GM18517 (cell line): ENCODE measurements around the gene METTL23.
A peak's percentile ranks its signal among the peaks of the same experiment; 100 is the strongest.
"Not testable (repeated sequence)": the region's sequence is repeated elsewhere in the genome, so short reads cannot be mapped to it uniquely, and the experiment has no call there.

ENCODE experiments used
- ATAC-seq: cut with Tn5 transposase; IDR thresholded peaks from one replicate; pipeline ENCODE4 v1.9.1; 2021; ENCODE audit warnings: mild to moderate bottlenecking, moderate library complexity; ENCODE audit not compliant: unreplicated experiment

METTL23 gene

DNA sequence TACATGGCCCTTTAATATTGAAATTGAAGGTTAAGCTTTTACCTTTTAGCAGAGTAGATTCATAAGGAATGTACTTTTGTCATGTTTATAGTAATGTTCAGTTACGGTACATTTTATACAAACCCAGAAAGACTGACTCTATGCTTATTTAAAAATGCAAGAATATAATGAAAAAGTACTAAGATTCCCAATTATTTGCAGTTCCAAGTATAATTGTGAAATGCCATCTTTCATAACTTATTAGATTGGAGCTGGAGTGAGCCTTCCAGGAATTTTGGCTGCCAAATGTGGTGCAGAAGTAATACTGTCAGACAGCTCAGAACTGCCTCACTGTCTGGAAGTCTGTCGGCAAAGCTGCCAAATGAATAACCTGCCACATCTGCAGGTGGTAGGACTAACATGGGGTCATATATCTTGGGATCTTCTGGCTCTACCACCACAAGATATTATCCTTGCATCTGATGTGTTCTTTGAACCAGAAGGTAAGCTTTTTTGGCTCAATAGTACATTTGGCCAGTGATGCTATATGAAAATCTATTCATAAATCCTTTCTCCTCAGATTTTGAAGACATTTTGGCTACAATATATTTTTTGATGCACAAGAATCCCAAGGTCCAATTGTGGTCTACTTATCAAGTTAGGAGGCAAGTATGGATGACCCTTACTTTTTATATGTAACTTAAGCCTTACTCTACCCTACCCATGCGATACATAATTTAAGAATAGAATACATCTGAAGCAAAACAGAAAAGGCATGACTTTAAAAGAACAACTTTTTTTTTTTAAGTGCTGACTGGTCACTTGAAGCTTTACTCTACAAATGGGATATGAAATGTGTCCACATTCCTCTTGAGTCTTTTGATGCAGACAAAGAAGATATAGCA is 6.3 kb downstream of the METTL23 start:
- no peak for ATAC-seq

DNA sequence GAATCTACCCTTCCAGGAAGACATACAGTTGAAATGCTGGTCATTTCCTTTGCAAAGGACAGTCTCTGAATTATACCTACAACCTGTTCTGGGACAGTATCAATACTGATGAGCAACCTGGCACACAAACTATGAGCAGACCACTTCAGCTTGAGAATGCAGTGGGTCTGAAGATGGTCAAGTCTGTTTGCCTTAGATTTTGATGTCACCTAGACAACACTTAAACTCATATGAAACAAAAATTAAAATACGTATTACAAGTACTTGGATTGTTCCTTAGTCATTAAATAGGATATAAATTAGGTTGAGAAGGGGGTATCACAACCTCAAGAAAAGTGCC is 6.9 kb downstream of the METTL23 start:
- ATAC-seq, result no peak

DNA sequence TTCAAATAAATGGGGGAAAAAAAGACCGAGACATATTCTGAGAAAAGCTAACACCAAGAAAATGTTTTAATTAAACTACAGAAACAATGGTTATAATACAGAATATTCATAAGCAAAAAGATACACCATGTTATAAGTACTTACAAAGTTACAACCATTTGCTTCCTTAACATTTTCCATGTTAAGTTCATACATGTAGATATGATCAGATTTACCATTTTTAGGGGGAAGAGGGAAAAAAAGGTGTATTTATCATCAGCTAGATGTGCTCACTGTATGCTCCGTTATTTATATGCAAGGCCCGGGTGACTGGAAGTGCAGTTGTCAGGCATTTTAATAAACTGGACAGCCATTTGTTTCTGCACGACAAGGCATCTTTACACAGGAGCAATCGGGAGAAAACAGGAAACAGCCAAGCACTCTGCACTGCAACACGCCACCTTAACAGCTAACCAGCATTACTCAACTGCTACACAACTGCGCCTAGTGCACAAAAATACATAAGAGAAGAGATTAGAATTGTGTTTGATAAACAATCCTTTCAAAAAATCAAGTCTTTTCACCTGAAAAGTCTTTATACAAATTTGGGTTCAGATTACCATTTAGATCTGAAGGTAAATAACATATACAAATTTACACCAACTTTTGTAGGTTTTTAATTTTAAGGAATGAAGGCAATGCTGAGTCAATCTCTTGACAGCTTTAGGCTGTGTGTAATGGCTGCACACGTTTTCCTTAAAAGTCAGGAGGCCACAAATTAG is 7.6 kb downstream of the METTL23 start:
- no peak for ATAC-seq

- ATAC-seq, result no peak
Measured at GRCh38 chr17:76735006-76735405, 8.4 kb downstream of the METTL23 start.

- ATAC-seq, result no peak
Measured at GRCh38 chr17:76735586-76736348, 9.1 kb downstream of the METTL23 start.

DNA sequence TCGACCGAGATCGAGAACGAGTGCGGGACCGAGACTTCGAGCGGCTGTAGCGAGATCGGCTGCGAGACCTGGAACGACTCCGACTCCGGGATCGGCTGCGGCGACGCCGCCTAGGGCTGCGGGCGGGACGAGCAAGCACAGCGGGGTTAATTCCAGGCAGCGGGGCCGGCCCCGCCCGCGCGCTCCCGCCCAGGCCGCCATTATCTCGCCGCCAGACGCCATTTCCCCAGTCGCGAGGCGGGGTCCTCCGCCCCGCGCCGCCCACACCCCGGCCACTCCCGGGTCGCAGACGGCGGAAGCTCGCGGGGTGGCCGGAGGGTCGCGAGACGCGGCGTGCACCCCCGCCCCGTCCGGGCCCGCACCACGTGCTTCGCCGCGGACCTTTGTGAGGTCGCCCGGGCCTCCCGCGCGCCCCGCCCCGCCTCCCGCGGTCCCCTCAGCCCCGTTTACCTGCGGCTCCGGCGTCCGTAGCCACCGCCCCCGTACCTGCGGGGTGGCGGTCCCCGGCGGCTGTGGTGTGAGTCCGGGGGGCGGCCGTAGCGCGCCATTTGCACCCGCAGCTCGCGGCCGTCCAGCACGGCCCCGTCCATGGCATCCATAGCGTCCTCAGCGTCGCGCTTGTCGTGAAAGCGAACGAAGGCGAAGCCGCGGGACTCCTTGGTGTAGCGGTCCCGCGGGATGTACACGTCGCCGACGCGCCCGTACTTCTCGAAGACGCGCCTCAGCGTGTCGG is 9.9 kb downstream of the METTL23 start:
- ATAC-seq, result no peak

GRCh38 chr17:76737082-76737675 is 10.5 kb downstream of the METTL23 start, which contains the start of gene SRSF2:
Gene SRSF2 (minus strand): TSS chr17:76737331. CDS start chr17:76737160, 171 bp downstream.
- ATAC-seq, result peak; percentile 66

DNA sequence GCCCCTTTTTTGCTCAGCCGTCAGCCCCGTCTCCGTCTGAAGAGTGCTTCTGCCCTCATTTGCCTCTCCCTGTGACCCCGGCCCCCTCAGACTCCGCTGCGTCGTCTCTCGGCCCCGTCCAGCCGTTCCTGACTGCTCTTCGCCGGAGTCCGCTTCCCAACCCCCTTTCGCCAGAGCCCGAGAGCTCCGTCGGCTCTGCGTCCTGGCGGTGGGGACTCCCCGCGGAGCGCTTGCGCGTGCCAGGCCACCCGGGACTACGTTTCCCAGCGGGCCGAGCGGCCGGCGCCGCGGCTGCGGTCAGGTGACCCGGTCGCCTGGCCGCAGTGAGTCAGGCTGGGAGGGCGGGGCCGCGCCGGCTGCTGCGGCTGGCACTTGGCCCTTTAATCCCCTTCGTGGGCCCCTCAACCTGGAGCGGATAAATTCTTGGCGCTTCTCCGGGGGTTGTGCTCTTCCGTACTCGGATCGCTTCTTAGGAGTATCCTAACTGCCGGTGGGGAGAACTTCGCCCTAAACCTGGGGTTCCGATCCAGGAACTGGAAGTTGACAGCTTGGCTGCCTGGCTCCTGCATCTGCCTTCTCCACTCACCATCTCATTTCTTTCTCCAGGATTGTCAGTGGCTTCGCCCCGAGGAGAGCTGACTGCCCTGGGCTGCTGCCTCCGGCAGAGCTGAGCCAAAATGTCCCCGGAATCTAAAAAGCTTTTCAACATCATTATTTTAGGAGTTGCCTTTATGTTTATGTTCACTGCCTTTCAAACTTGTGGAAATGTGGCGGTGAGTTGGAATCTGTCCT is 11.2 kb downstream of the METTL23 start, which contains the start of gene MFSD11:
Gene MFSD11 (plus strand): TSS at position 444 of the 792 bp plus-strand sequence. CDS start 234 bp downstream, at position 678.
- peak; percentile 42 for ATAC-seq

- no peak for ATAC-seq
Measured at GRCh38 chr17:76738468-76738850, 11.8 kb downstream of the METTL23 start.

GRCh38 chr17:76739568-76740115 is 13.0 kb downstream of the METTL23 start:
- ATAC-seq, result not testable (repeated sequence)

DNA sequence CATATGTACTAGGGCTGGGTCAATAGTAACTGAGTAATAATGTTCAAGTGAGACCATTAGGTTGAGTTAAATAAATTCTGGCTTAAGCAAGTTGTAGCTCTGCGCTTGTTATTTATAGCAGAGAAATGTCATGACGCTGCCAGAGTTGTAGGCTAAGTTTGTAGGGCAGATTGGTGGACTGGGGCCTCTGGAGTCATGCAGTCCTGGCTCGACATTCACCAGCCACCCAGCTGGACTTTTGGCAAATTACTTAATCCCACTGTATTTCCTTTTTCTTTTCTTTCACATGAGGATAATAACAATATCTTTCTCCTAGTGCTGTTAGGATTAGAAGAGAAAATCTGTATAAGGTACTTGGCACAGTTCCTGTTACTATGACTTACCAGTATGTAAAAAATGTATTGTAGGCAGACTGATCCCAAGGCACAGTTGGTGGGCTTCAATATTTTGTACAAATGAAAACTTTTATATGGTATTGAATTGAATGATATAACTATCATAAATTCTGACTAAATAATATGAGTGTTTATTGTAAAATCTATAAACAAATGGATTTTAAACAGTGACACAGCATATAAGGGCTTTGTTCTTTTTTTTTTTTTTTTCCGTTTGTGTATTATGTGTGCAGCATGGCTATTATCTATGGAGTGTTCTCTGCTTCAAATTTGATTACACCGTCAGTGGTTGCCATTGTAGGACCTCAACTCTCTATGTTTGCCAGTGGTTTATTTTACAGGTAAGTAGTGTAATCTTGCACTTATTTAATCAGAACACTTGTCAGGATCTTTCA is 13.9 kb downstream of the METTL23 start:
- no peak for ATAC-seq

DNA sequence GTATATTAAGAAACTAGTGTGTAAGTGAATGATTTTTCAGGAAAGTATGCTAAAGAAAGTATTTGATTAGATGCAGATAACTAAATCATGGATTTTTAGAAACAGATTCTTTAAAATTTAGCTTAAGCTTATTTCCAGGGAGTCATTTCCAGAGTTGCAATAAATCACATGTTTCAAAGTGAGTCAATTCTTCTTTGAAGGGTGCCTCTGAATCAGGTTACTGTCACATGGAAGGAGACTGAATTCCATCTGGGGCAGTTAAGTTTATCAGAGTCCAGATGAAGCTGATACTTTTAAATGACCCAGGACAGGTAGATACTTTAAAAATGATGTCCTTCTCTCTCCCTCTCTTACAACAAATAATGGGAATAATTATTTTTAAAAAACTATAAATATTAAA is 16.3 kb downstream of the METTL23 start:
- ATAC-seq, result no peak

GRCh38 chr17:76744747-76745146 is 18.1 kb downstream of the METTL23 start:
- ATAC-seq, result no peak

DNA sequence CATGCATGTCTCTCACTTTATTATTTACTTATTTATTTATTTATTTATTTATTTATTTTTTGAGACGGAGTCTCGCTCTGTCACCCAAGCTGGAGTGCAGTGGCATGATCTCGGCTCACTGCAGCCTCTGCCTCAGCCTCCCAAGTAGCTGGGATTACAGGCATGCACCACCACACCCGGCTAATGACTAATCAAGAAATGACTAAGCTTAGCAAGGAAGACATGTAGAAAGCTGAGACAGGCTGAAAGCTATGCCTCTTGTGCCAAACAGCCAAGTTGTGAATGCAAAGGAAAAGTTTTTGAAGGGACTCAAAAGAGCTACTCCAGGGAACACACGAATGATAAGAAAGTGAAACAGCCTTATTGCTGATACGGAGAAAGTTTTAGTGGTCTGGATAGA is 19.1 kb downstream of the METTL23 start:
- not testable (repeated sequence) for ATAC-seq

- ATAC-seq, result no peak
Measured at GRCh38 chr17:76747716-76748363, 21.2 kb downstream of the METTL23 start.

DNA sequence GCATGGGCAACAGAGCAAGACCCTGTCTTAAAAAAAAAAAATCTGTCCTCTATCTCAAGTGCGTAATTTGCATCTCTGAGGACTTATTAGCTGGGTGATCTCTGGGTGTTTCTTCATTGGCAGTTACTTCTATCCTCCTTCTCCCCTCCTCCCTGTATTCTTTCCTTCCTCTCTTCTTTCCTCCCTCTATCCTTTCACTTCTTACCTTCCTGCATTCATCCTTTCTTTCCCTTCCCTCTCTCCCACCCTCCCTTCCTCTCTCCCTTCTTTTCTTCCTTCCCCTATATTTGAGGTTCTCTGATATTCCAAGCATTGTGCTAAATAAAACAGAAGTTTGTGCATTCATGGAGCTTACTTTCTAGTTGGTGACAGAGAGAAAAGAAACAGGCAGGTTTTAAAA is 22.0 kb downstream of the METTL23 start:
- no peak for ATAC-seq

GRCh38 chr17:76751416-76751993 is 24.9 kb downstream of the METTL23 start:
- ATAC-seq, result no peak
